ENCODE data around the gene FOXI1.

The FOXI1 gene

GRCh38 chr5:170150713-170151096, 45.0 kb downstream of the FOXI1 start:
- DNase-seq (ENCODE audit: low read depth): no peak

DNA sequence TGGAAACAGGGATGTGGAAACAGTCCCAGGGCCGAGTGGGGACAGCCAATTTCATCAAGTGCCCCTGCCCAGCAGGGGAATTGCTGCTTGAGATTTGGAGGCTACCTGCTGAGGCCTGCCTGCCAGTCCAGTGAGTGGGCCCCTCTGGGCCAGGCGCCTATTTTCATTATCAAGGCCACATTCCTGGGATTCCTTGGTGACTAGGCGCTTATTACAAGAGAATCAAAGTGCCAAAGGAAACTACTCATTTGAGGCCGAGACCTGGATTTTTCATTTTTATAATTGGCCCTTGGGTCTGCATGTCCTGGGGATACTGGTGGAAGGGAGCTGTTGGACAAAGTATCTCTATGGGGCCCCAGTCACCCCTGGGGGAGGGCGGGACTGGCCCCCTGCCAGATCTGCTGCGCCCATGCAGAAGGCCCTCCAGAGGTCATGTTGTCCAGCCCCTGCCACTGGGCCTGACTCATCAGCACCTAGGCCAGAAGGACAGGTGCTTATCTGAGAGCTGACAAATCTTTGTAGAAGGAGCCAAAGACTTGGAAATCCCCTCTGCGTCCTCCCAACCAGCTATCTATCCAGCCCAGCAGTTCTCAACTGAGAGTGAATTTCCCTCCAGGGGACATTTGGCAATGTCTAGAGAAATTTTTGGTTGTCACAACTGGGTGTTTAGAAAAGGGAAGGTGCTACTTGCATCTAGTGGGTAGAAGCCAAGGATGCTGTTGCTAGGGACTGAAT, 45.6 kb downstream of the FOXI1 start:
- DNase-seq (ENCODE audit: low read depth): no peak

GRCh38 chr5:170152767-170153166, 47.1 kb downstream of the FOXI1 start:
- no peak for DNase-seq (ENCODE audit: low read depth)

GRCh38 chr5:170154297-170154696, 48.6 kb downstream of the FOXI1 start:
- no peak for DNase-seq (ENCODE audit: low read depth)

DNA sequence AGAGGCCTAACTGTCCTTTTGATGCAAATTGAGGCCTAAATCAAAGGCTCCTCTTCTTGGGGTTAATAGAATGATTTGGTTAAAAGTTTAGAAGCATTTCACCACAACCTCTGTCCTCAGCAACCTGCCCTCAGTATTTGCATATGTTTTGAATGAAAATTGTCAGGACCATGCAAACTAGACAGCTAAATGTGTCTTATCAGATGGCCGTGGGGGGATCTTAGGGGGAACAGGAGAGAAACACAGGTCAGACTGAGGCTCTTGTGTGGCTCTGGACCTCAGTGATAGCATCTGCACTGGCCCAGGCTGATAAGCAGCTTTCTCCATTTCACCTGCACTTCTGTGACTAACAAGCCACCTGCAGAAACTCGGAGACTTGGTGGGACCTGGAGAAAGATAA, 49.0 kb downstream of the FOXI1 start:
- no peak for DNase-seq (ENCODE audit: low read depth)

- DNase-seq (ENCODE audit: low read depth): no peak
Measured at GRCh38 chr5:170155771-170156170, 50.1 kb downstream of the FOXI1 start.

DNA sequence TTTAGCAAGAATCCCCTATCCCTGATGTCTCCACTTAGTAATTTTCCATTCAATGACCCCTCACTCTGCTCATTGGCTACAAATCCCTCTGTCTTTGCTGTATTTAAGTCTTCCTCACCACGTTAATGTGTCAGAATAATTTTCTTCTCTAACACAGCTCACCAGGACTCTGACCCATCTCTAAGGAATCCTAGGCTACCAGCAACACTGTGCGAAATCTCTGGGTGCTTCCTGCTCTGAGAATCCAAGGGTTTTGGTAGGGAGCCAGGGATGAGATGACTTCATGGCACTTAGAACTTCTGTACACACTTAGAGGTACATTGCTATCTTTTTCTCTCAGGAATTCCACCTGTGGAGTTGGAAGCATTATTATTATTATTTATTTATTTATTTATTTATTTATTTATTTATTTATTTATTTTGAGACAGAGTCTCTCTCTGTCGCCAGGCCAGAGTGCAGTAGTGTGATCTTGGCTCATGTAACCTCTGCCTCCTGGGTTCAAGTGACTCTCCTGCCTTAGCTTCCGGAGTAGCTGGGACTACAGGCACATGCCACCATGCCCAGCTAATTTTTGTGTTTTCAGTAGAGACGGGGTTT, 53.5 kb downstream of the FOXI1 start:
- DNase-seq (ENCODE audit: low read depth): no peak
